GM12875 (cell line): ENCODE data around the gene HMCES.

Experiments
- H3K4me3 ChIP-seq: one replicate; pipeline ENCODE4 v1.5.1; 2011; ENCODE audit warnings: low read depth, low read length, control low read depth
- CTCF ChIP-seq: IDR thresholded peaks from 2 replicates; pipeline ENCODE4 v1.5.1; 2011; ENCODE audit warnings: low read depth, mild to moderate bottlenecking, control low read depth, inconsistent platforms, low read length, moderate library complexity, borderline replicate concordance; ENCODE audit not compliant: insufficient read depth

The HMCES gene

GRCh38 chr3:129304146-129304961, 25.7 kb downstream of the HMCES start:
- no peak for TF ChIP-seq CTCF
- H3K4me3 ChIP-seq, result no peak overlapping the region

GRCh38 chr3:129304962-129305222, 26.2 kb downstream of the HMCES start:
- no peak for TF ChIP-seq CTCF
- no peak overlapping the region for H3K4me3 ChIP-seq

- TF ChIP-seq CTCF, result no peak
- peak overlapping the region; percentile 15 for H3K4me3 ChIP-seq
Measured at GRCh38 chr3:129305592-129306091, 27.0 kb downstream of the HMCES start.

- TF ChIP-seq CTCF, result no peak
- H3K4me3 ChIP-seq, result no peak overlapping the region
Measured at GRCh38 chr3:129308636-129309035, 30.0 kb downstream of the HMCES start.

GRCh38 chr3:129310111-129311011, 31.7 kb downstream of the HMCES start:
- no peak overlapping the region for H3K4me3 ChIP-seq
- TF ChIP-seq CTCF, result no peak

GRCh38 chr3:129311054-129311902, 32.6 kb downstream of the HMCES start:
- TF ChIP-seq CTCF, result no peak
- no peak overlapping the region for H3K4me3 ChIP-seq
